CD4-positive, CD25-positive, alpha-beta regulatory T cell (primary cell): ENCODE results near the gene PLEKHB2. TPM values are rescaled to one million over a fixed set of nuclear protein-coding genes. Genes with fewer than 3 reads are reported as not detected.
"Not testable (repeated sequence)": the region's sequence is repeated elsewhere in the genome, so short reads cannot be mapped to it uniquely, and the experiment has no call there.

Source experiments
- ATAC-seq, 2 donors: fragments of 150-1000 bp; cut with Tn5 transposase; one replicate each; pipeline ENCODE4 v1.10.0; 2021; ENCODE audit warnings: low read depth in 2 of 2, moderate number of reproducible peaks in 2 of 2, moderate library complexity in 1 of 2
- DNase-seq, 3 donors: peaks; one replicate each; pipeline versions ENCODE4 v3.0.0 to v3.0.0-alpha.2; 2012 to 2022; ENCODE audit warnings: mixed read lengths in 1 of 3
- H3K27ac ChIP-seq: one replicate; pipeline ENCODE4 v1.7.0; 2013; ENCODE audit warnings: mild to moderate bottlenecking, low read length; ENCODE audit not compliant: insufficient read depth, poor library complexity, severe bottlenecking
- H3K27me3 ChIP-seq: one replicate; pipeline ENCODE4 v1.7.0; 2013; ENCODE audit warnings: low read length; ENCODE audit not compliant: control insufficient read depth, insufficient read depth
- H3K36me3 ChIP-seq: one replicate; pipeline ENCODE4 v1.7.0; 2013; ENCODE audit warnings: mild to moderate bottlenecking, low read length, moderate library complexity; ENCODE audit not compliant: control insufficient read depth, insufficient read depth
- H3K4me1 ChIP-seq: 2 replicates; pipeline ENCODE4 v1.7.0; 2013; ENCODE audit warnings: mild to moderate bottlenecking, low read length; ENCODE audit not compliant: insufficient read depth, control insufficient read depth, poor library complexity, severe bottlenecking
- H3K4me3 ChIP-seq: one replicate; pipeline ENCODE4 v1.7.0; 2013; ENCODE audit warnings: low read depth, mild to moderate bottlenecking, low read length, moderate library complexity
- H3K9me3 ChIP-seq, 2 experiments: 1 replicate in 1 of 2; 2 replicates in 1 of 2; pipeline ENCODE4 v1.7.0; 2013; ENCODE audit warnings: low read length in 2 of 2, mild to moderate bottlenecking in 1 of 2, moderate library complexity in 1 of 2; ENCODE audit not compliant: control insufficient read depth in 2 of 2
- H3K27ac Mint-ChIP-seq, 3 donors: one replicate each; pipeline ENCODE4 v1.8.0; 2020 to 2022; ENCODE audit warnings: mild to moderate bottlenecking in 3 of 3, mixed read lengths in 3 of 3, moderate library complexity in 2 of 3
- H3K27me3 Mint-ChIP-seq: one replicate; pipeline ENCODE4 v1.8.0; 2022; ENCODE audit warnings: mild to moderate bottlenecking, mixed read lengths
- H3K36me3 Mint-ChIP-seq: one replicate; pipeline ENCODE4 v1.8.0; 2020; ENCODE audit warnings: mixed read lengths
- H3K4me1 Mint-ChIP-seq, 4 donors: one replicate each; pipeline ENCODE4 v1.8.0; 2020 to 2022; ENCODE audit warnings: mixed read lengths in 4 of 4, mild to moderate bottlenecking in 1 of 4
- H3K4me3 Mint-ChIP-seq, 4 donors: one replicate each; pipeline ENCODE4 v1.8.0; 2020 to 2022; ENCODE audit warnings: mild to moderate bottlenecking in 4 of 4, mixed read lengths in 4 of 4, moderate library complexity in 3 of 4
- H3K9me3 Mint-ChIP-seq, 7 donors: one replicate each; pipeline ENCODE4 v1.8.0; 2020 to 2022; ENCODE audit warnings: mixed read lengths in 7 of 7, mild to moderate bottlenecking in 3 of 7, moderate library complexity in 2 of 7
- polyA plus RNA-seq, 4 donors: library from polyadenylated mRNA; unstranded; fragments of 300-500 nt; fragmentation: Illumina TruSeq; gene quantifications; one replicate each; pipeline ENCODE4 v1.2.3, GENCODE V29; 2021
- total RNA-seq: library from RNA; stranded (reverse); gene quantifications from one replicate; pipeline ENCODE4 v1.2.3, GENCODE V29; 2022

The PLEKHB2 gene
- total and polyA plus RNA-seq, 5 donors from 2014 or later, result 64.3 to 85.5 (median 74.3) TPM

GRCh38 chr2:131064589-131065512 lies 40.3 kb upstream of the PLEKHB2 start:
- H3K27ac Mint-ChIP-seq, result no peak overlapping the region
- H3K27ac ChIP-seq, result no peak overlapping the region
- peaks cover 6% of the 10 kb centered on the region for H3K4me1 ChIP-seq
- H3K27me3 ChIP-seq, result no peaks in the 10 kb centered on the region
- H3K9me3 ChIP-seq, result no peaks in the 10 kb centered on the region
- peaks cover 49% of the 10 kb centered on the region for H3K36me3 Mint-ChIP-seq
- H3K36me3 ChIP-seq, result peaks cover 47% of the 10 kb centered on the region
- H3K27me3 Mint-ChIP-seq, result no peaks in the 10 kb centered on the region
- no peak for DNase-seq
- ATAC-seq, result no peak
- H3K4me1 Mint-ChIP-seq, result peaks cover 0 to 48% (median 27%) of the 10 kb centered on the region in 4 donors
- H3K4me3 Mint-ChIP-seq, result peak overlapping the region in 1 of 4 donors; percentile 35
- no peaks in the 10 kb centered on the region for H3K9me3 Mint-ChIP-seq
- no peak overlapping the region for H3K4me3 ChIP-seq

- Mint-ChIP-seq H3K27ac (no peak overlapping the region), H3K9me3 (no peaks in the 10 kb centered on the region), H3K4me1 (peaks cover 0 to 48% (median 28%) of the 10 kb centered on the region in 4 donors), H3K36me3 (peaks cover 54% of the 10 kb centered on the region), H3K4me3 (no peak overlapping the region), H3K27me3 (no peaks in the 10 kb centered on the region)
- DNase-seq (no peak), ATAC-seq (no peak)
- H3K36me3 ChIP-seq, result peaks cover 62% of the 10 kb centered on the region
- H3K4me3 ChIP-seq, result no peak overlapping the region
- peaks cover 6% of the 10 kb centered on the region for H3K4me1 ChIP-seq
- H3K27ac ChIP-seq, result no peak overlapping the region
- no peaks in the 10 kb centered on the region for H3K27me3 ChIP-seq
- no peaks in the 10 kb centered on the region for H3K9me3 ChIP-seq
Measured at GRCh38 chr2:131067465-131068125, 37.5 kb upstream of the PLEKHB2 start.

- H3K36me3 ChIP-seq, result peaks cover 59% of the 10 kb centered on the region
- H3K4me1 Mint-ChIP-seq, result peaks cover under 1 to 48% (median 29%) of the 10 kb centered on the region in 4 donors
- H3K27ac Mint-ChIP-seq, result not testable (repeated sequence)
Measured at GRCh38 chr2:131068172-131068571, 37.0 kb upstream of the PLEKHB2 start.

GRCh38 chr2:131075578-131075977 lies 29.6 kb upstream of the PLEKHB2 start:
- H3K27me3 Mint-ChIP-seq, H3K9me3 Mint-ChIP-seq, DNase-seq, H3K27me3 ChIP-seq, ATAC-seq, H3K4me3 Mint-ChIP-seq, H3K27ac ChIP-seq, H3K9me3 ChIP-seq, H3K4me1 ChIP-seq, H3K4me3 ChIP-seq: not testable (repeated sequence)
- H3K27ac Mint-ChIP-seq, result peak overlapping the region in 1 of 3 donors; percentile 87
- peaks cover 85% of the 10 kb centered on the region for H3K36me3 ChIP-seq
- peaks cover 12 to 53% (median 34%) of the 10 kb centered on the region in 4 donors for H3K4me1 Mint-ChIP-seq
- peaks cover 51% of the 10 kb centered on the region for H3K36me3 Mint-ChIP-seq

More at GRCh38 chr2:131068172-131068571, 37.0 kb upstream of the PLEKHB2 start:
- H3K27ac ChIP-seq, H3K27me3 ChIP-seq, H3K9me3 ChIP-seq, H3K27me3 Mint-ChIP-seq, H3K4me3 Mint-ChIP-seq, ATAC-seq, DNase-seq, H3K4me1 ChIP-seq, H3K4me3 ChIP-seq, H3K9me3 Mint-ChIP-seq: not testable (repeated sequence)
- peaks cover 54% of the 10 kb centered on the region for H3K36me3 Mint-ChIP-seq

- H3K27me3 Mint-ChIP-seq, result no peaks in the 10 kb centered on the region
- Histone ChIP-seq H3K9me3 (no peaks in the 10 kb centered on the region), H3K27me3 (no peaks in the 10 kb centered on the region), H3K4me1 (no peaks in the 10 kb centered on the region), H3K36me3 (peaks cover 85% of the 10 kb centered on the region), H3K4me3 (no peak overlapping the region), H3K27ac (no peak overlapping the region)
- peaks cover 51% of the 10 kb centered on the region for H3K36me3 Mint-ChIP-seq
- H3K4me1 Mint-ChIP-seq, result peaks cover 18 to 51% (median 39%) of the 10 kb centered on the region in 4 donors
- DNase-seq (no peak), ATAC-seq (no peak)
- H3K4me3 Mint-ChIP-seq, result no peak overlapping the region
- no peaks in the 10 kb centered on the region for H3K9me3 Mint-ChIP-seq
- H3K27ac Mint-ChIP-seq, result no peak overlapping the region
Measured at GRCh38 chr2:131076707-131077106, 28.4 kb upstream of the PLEKHB2 start.

- Histone ChIP-seq H3K9me3 (no peaks in the 10 kb centered on the region), H3K4me1 (no peaks in the 10 kb centered on the region), H3K27me3 (no peaks in the 10 kb centered on the region), H3K4me3 (no peak overlapping the region), H3K27ac (no peak overlapping the region), H3K36me3 (peaks cover 88% of the 10 kb centered on the region)
- ATAC-seq (no peak), DNase-seq (no peak)
- Mint-ChIP-seq H3K27me3 (no peaks in the 10 kb centered on the region), H3K4me1 (peaks cover 18 to 51% (median 36%) of the 10 kb centered on the region in 4 donors), H3K36me3 (peaks cover 53% of the 10 kb centered on the region), H3K4me3 (no peak overlapping the region), H3K27ac (no peak overlapping the region), H3K9me3 (no peaks in the 10 kb centered on the region)
Measured at GRCh38 chr2:131077182-131077846, 27.8 kb upstream of the PLEKHB2 start.

GRCh38 chr2:131077966-131078365 lies 27.2 kb upstream of the PLEKHB2 start:
- no peak for DNase-seq
- Mint-ChIP-seq H3K4me3 (no peak overlapping the region), H3K27ac (peak overlapping the region in 1 of 3 donors; percentile 21), H3K9me3 (no peaks in the 10 kb centered on the region), H3K27me3 (no peaks in the 10 kb centered on the region), H3K36me3 (peaks cover 53% of the 10 kb centered on the region), H3K4me1 (peaks cover 18 to 57% (median 39%) of the 10 kb centered on the region in 4 donors)
- H3K27ac ChIP-seq, result no peak overlapping the region
- no peak for ATAC-seq
- no peaks in the 10 kb centered on the region for H3K27me3 ChIP-seq
- no peaks in the 10 kb centered on the region for H3K9me3 ChIP-seq
- H3K36me3 ChIP-seq, result peaks cover 88% of the 10 kb centered on the region
- H3K4me1 ChIP-seq, result peaks cover 3% of the 10 kb centered on the region
- no peak overlapping the region for H3K4me3 ChIP-seq
